ENCODE data around the gene PRMT7.

PRMT7 gene

DNA sequence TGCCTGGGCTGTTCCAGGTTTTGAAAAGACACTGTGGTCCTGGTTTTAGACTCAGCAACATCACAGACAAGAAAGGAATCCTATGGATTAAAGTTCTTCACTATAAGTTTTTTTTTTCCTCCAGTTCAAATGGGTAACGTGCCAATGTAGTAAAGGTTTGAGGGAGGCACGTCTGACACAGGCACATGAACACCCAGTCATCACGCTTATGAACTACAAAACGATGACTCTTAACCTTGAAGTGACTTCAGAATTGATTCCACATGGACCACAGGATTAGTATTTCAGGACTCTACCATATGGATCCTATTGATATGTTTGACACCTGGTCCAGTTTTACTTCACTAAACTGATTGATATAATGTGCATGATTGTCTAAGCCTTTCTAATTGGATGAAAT is 2.3 kb downstream of the PRMT7 start:
- no peak for DNase-seq

DNA sequence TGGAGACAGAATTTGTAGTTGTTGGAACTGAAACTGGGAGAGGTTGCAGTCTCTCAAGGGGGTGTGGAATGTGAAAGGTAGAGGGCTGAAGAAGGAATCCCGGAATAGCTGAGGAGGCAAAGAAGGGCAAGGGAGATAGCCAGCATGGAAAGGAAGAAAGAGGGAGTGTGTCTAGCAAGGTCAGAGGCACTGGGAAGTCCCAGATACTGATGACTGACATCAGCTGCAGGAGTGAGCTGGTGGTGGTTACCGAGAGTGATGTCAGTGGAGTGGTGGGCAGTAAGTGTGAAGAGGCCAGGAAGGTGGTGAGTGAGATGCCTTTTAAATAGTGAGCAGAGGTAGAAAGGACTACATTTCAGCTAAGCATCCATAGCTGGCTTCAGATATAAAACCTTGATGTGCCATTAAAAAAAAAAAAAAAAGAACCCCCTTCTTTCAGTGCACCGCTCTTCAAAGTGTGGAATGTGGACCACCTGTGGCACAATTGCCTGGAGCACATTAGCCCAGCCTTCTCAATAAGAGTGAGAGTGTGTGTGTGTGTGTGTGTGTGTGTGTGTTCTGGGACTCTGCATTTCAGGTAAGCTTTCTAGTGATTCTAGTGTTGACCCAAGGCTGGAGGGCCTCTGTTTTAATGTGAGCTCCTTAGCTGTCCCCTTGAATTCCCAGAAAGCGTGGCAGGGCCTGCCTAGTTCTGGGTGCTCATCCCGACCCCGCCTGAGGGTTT is 8.5 kb downstream of the PRMT7 start:
- DNase-seq: no peak

DNA sequence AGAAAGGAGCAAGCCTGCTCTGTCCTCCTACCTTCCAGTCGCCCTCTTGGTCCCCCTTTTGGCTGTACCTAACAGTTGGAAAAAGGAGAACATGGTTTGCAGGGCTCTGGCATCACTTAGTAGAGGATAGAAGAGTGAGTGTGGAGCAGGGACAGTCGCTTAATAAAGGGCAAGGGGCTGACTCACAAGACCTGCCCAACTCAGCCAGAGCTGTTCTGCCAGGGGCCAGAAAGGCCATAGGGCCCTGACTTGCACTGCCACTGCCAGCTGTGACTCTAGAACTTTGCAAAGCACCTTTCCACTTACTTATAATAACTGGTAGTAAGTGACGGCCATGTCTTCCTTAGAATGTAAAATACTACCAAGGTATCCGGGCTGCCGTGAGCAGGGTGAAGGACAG is 13.5 kb downstream of the PRMT7 start:
- no peak for DNase-seq

DNA sequence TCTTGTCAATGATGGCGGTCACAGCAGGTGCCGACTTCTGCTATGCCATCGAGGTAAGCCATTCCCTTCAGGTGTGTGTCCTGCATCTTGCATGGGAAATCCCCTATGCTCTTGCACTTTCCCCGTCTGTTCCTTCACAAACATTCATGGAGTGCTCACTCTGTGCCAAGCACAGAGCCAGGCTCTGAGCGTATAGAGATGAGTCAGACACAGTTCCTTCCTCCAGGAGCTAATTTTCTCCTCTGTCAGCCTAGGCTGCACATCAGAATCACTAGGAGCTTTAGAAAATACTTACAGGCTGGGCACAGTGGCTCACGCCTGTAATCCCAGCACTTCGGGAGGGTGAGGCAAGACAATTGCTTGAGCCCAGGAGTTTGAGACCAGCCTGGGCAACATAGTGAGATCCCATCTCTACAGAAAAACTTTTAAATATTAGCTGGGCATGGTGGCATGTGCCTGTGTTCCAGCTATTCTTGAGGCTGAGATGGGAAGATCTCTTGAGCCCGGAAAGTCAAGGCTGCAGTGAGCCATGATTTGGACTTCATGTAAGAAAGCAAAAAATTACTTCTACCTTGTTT is 14.1 kb downstream of the PRMT7 start:
- DNase-seq: no peak

DNA sequence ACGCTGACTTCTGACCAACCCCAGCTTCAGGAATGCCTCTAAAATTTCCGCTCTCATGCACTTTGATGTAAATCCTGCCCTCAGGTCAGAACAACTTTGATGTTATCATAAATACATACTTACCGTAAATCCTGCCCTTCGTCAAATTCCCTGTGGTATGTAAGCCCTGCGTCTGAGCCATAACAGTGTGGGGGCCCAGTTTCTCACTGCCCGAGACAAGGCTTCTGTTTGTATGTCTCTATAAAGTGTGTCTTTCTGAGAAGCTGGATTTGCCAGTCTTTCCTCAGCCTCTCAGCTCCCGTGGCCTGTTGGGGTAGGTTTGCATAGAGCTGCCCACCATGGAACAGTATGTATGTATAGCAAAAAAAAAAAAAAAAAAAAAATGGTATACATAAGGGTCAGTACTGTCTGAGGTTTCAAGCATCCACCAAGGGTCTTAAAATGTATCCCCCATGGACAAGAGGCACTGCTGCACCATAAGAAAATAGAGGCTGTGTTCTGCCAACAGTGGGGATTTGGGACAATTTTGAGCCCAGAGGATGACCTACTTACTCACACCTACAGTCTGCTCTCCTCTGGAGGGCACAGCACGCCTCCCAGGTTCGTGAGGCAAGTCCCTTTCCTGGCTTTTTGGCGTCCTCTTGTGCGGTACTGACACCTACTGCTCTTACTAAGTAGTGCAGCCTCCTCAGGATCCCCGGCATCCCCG is 17.5 kb downstream of the PRMT7 start:
- peak; percentile 86 for DNase-seq

DNA sequence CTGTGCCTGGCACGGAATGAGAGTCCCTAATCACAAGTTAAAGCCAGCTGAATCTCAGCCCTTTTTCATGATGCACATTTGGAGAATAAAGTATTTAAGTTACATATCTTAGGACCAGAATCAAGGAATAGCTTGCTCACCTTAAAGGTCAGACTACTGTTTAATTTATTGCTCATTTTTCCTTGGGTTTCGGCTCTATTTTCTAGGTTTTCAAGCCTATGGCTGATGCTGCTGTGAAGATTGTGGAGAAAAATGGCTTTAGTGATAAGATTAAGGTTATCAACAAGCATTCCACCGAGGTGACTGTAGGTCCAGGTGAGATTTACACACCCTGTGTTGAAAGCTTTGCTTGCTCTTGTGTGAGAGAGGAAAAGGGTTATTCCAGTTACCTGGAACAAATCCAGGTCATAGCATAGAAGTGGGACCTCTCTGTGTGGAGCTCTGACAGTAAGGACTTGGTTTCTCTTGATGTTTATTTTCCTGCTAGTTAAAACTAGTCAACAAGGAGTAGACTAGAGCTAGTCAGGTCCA is 18.1 kb downstream of the PRMT7 start:
- DNase-seq: no peak

DNA sequence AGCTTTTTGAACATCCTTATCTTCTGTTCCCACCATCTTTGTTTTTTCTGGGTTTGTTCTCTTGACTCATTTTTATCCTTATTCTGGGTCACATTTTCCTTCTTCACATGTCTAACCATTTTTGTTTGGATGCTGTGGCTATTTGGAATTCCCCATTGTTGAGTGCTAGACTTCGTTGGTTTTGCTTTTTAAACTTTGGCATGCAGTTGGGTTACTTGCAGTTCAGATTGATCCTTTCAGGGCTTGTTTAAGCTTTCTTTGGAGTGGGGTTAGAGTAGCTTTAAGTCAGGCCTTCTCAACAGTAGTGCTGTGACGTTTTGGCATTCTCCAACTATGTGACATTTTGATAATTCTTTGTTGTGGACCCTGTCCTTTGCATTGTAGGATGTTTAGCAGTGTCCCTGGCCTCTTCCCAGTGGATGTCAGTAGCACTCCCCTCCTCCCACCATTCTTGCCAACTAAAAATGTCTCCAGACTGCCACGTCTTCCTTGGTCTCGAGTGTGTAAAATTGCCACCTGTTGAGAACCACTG is 21.1 kb downstream of the PRMT7 start:
- DNase-seq: no peak

DNA sequence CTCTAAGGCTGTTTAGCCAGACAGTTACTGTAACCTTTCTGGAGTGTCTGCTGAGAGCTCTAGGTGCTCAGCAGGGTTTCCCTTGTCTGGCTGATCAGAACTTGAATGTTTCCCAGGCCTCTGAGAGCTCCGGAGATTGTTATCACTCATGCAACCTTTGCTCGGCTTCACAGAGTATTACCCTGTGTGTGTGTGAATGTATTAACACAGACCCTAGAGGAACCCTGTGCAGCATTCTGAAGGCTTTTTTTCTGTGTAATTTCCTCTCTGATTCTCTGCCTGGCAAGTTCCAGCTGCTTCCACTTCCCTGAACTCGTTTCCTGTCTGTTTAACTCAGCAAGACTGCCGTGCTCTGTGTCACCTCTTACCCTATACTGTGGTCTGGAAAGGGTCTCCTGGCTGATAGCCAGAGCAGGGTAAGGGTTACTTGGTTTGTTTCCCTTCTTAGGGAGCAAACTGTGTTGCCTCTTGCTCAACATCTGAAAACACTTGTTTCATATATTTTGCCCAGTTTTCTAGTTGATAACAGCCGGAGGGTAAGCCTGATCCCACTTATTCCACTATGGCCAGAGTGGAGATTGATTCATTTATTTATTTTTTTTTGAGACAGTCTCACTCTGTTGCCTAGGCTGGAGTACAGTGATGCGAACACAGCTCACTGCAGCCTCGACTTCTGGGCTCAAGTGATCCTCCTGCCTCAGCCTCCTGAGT is 21.7 kb downstream of the PRMT7 start:
- DNase-seq: no peak

DNA sequence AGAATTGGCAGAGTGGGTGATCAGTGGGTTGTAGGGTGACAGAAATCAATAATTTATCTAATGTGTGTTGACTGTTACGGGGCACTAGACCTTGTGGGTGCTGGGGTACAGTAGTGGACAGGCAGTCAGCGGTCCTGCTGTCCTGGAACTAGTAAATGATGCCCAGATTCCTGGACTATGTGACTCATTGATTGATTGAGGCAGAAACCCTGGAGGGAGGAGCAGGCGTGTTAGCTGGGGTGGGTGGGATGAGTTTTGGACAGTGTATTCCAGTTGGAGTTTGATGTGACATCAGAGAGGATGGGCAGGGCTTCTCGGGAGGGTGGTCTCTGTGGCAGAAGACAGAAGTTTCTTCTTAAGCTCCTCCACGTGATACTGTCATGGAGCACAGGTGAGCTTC is 24.4 kb downstream of the PRMT7 start:
- DNase-seq: no peak

DNA sequence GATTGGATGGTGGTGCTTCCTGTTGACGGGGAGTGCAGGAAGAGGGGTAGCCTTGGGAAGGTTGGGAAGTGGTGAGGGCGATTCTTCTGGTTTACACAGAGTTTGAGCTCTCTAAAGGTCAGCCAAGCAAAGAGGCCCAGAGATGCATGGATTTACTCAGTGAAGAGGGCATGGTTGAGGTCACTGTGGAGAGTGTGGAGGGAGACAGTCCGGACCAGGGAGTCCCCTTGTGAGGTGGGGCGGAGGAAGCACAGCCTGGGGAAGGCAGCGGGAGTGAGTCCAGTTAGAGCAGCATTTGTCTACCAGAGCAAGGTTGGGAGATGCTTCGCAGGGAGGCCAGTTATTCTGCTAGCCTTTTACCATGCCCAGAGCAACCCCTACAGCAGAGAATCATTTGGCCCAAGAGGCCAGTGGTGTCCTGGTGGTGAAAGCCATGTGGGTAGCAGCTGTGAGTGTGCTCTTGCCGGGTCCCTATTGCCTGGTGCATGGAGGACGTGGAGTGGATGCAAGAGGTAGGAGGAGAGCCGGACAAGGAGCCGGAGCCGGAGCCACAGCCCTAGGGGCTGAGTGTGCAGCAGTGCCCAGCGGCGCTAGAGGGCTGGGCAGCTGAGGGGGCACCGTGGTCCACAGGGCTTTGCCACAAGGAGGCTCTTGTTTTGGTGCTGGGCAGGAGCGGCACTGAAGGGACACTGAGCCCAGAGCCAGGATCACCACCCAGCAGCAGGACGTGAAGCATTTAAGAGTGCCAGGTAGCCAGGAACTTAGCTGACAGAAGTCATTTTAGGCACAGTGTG is 27.7 kb downstream of the PRMT7 start:
- no peak for DNase-seq

DNA sequence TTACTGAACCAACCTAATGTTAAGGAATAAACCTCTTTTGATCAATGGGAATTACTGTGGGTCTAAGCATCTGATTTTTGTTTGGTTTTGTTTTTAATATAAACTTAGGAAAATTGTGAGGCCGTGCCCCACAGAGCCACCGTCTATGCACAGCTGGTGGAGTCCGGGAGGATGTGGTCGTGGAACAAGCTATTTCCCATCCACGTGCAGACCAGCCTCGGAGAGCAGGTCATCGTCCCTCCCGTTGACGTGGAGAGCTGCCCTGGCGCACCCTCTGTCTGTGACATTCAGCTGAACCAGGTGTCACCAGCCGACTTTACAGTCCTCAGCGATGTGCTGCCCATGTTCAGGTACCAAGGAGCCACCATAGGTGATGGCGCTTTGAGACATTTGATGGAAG is 28.4 kb downstream of the PRMT7 start:
- DNase-seq: no peak

DNA sequence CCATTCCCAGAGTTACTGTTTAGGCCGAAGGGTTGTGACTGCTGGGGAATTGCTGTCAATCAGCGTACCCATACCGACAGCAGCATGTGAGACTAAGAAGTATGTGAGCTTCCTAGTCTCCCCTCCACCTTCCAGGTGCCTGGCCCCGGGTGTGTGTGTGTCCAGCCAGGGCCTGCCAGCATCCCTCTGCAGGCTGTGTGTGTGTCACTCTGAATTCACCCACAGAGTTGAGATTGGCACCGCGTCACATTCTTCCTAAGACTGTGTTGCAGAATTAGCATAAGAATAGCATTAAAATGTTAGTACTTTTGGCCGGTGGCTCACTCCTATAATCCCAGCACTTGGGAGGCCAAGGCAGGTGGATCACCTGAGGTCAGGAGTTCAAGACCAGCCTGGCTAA is 31.8 kb downstream of the PRMT7 start:
- DNase-seq: no peak

DNA sequence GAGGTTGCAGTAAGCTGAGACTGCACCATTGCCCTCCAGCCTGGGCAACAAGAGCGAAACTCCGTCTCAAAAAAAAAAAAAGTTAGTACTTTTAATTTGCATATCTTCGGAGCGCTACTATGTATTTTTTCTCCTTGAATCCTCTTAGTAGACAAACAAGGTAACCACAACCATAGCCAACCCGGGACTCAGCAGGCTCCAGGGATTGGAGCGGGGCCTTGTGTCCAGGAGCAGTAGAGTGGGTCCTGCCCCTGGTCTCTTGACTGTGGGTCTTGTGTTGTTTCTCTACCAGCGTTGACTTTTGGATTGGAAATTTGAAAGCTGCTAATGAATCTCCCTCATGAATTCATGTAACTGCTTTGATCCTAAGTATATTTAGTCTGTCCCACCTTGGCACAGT is 32.3 kb downstream of the PRMT7 start:
- DNase-seq: no peak

DNA sequence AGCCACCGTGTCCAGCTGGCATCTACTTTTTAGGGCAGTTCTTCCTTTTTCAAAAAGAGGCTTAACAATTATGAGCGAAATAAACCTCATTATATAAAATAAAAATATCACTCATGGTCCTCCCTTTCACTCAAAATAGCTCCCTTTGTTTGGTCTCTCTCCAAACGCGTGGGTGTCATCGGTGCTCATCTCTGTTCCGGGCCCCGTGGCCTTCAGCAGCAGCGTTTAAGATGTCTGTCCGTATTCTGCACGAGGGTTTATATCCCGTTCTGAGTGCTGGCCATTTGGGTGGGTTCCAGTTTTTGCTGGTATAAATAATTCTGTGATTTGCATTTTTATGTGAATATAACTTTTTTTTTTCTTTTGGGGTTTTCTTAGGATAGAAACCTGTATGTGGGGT is 33.4 kb downstream of the PRMT7 start:
- no peak for DNase-seq

DNA sequence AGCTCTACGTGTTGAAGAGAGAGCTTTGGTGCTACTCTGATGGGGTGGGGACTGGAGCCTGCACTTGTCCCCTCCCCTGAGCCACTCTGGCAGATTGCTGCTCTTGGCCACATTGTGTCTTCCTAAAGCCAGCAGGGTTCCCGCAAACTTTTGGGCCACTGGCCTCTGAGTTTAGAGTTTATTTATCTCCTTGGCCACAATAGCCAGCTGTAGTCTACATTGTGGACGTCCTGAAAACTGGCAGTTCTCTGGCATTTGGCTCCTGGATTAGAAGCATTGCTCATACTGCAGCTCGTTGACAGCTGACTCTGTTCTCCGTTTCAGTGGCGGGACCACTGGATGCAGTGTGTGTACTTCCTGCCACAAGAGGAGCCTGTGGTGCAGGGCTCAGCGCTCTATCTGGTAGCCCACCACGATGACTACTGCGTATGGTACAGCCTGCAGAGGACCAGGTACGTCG is 34.6 kb downstream of the PRMT7 start:
- no peak for DNase-seq

DNA sequence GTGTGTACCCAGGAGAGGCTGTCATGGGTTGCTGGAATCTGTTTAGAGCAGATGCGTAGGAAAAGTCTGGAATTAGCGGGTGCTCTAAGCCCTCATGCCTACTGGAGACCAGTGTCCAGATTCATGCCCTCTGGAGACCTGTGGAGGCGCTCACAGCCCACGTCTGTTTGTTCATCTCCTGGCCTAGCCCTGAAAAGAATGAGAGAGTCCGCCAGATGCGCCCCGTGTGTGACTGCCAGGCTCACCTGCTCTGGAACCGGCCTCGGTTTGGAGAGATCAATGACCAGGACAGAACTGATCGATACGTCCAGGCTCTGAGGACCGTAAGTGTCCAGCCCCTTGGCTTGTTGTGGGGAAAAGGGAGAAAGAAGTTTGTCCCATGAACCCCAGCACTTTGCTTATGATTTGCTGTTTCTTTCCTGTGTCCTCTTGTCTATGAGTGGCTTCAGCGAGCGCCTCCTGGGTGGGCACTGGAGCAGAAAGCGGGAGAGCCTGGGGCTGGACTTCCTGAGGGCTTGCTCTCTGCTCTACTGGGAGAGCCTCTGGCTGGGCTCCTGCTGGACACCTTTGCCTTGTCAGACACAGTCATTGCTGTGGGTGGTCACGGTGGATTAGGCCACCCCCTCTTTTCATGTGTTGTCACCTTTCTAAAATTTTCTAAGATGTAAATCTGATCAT is 35.3 kb downstream of the PRMT7 start:
- DNase-seq: no peak

DNA sequence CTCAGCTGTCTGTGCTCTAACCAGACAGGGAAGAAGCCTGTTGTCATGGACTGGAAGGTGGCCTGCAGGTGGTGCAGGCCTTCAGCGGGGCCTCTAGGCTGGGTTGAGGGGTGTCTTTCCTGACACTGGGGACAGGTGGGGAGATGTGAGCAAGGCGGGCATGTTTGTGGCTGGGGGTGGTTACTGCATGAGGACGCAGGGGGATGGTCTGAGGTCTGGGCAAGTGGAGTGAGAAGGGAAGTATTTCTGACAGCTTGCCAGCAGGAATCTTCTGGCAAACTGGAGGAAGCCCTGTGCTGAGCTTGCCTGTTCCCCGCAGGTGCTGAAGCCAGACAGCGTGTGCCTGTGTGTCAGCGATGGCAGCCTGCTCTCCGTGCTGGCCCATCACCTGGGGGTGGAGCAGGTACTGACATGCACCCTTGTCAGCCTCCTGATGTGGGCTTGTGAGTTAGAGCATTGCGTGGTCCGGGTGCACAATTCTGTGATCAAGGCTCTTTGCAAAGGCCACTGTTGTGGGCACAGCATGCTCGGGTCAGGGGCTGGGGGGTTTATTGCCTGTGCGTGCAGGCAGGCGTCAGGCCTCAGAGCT is 36.2 kb downstream of the PRMT7 start:
- DNase-seq: no peak

DNA sequence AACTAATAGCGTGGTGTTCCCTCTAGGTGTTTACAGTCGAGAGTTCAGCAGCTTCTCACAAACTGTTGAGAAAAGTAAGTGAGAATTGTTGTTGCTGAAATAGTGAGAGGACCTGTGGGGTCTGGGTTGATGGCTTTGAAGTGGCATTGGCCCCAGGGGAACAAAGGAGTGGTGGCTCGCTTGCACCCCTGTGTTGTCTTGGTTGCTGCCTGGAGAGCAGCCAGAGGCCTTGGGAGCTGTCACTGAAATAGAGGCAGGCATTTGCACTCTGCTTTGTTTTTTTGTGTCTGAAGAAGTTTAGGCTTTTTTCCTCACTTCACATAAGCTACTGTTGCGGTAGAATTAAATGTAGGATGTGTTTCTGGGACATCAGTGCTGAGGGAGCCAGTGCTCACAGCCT is 36.8 kb downstream of the PRMT7 start:
- DNase-seq: no peak

DNA sequence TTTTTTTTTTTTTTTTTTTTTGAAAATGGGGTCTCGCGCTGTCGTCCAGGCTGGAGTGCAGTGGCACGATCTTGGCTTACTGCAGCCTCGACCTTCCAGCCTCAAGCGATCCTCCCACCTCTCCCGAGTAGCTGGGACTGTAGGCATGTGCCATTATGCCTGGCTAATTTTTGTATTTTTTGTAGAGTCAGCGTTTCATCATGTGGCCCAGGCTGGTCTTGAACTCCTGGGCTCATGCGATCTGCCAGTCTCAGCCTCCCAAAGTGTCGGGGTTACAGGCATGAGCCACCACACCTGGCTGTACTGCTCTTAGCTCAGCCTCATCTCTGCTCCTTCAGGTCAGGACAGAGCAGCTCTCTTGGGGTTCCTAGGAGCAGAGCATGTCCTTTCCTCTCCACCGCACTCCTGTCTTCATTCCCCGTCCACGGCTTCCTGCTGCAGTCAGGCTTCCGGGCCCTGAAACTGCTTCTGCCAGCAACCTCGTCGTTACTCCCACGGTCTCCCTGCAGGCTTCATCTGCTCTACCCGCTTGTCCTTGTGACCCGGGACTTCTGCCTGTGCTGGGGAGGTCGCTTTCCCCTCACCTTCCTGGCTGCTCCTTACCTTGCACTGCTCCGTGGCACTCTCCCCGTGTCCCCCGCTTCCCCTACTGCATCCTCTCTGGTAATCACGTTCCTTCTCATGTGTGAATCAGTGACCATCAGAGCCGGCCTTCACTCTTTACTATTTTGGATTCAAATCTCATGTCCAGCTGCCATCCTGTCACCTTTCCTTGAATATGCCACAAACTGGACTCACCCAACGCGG is 38.0 kb downstream of the PRMT7 start:
- DNase-seq: no peak

DNA sequence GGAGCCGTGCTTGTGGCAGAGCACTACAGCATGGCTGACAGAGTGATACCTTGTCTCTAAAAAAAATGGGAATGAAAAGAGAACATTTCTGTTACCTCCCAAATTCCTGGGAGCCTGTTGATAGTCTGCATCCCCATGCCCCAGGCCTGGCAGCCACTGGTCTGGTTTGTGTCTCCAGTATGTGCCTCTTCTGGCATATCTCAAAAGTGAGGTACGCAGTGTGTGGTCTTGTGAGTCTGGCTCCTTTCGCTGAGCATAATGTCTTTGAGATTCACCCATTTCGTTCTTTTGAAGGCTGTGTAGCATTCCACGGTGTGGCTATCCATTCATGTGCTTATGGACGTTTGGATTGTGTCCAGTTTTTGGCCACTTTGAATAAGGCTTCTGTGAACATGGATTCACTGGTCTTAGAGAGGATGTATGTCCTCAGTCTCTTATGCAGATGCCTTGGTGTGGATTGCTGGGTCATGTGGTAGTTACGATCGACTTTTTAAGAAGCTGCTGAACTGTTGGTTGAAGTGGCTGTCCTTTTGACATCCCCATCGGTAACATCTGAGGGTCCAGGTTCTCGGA is 39.1 kb downstream of the PRMT7 start:
- no peak for DNase-seq
